ENCODE data around the gene ANGPTL4. TPM values are rescaled to one million over a fixed set of nuclear protein-coding genes. Genes with fewer than 3 reads are reported as not detected.

The ANGPTL4 gene
- total and polyA plus RNA-seq, 2 donors (not counting 1 experiment from before 2014, with no cell fraction given): not detected

- no peak overlapping the region for H3K4me3 Mint-ChIP-seq
- H3K9me3 Mint-ChIP-seq (ENCODE audit: insufficient read depth): no peaks in the 10 kb centered on the region
- H3K4me1 Mint-ChIP-seq: peaks cover 26% of the 10 kb centered on the region
- Histone ChIP-seq H3K27ac (ENCODE audit: low read length in 2 of 2) (no peak overlapping the region), H2AFZ (ENCODE audit: insufficient read depth, low read depth, low read length, poor library complexity, severe bottlenecking) (no peak overlapping the region), H3K9me3 (ENCODE audit: control extremely low read depth in 1 of 3, control insufficient read depth in 2 of 3, insufficient read depth in 1 of 3, low read length in 2 of 3) (no peaks in the 10 kb centered on the region), H3K9ac (ENCODE audit: low read length) (no peak overlapping the region), H3K79me2 (ENCODE audit: control insufficient read depth, insufficient read depth, low read length) (peaks cover 69% of the 10 kb centered on the region), H3K27me3 (replicated peaks in 1 of 4; ENCODE audit: control extremely low read depth in 1 of 4, control insufficient read depth in 3 of 4, insufficient read depth in 4 of 4, low read length in 3 of 4) (no peaks in the 10 kb centered on the region), H3K36me3 (replicated peaks in 1 of 2; ENCODE audit: control extremely low read depth in 1 of 2, control insufficient read depth in 1 of 2, extremely low read depth in 1 of 2, insufficient read depth in 2 of 2, low read length in 1 of 2) (peaks cover 0 to 10% of the 10 kb centered on the region in 2 experiments), H4K20me1 (ENCODE audit: control insufficient read depth, insufficient read depth, low read length, poor library complexity, severe bottlenecking) (peaks cover 85% of the 10 kb centered on the region), H3K4me2 (replicated peaks; ENCODE audit: low read depth, low read length, poor library complexity, severe bottlenecking) (no peak overlapping the region), H3K4me3 (ENCODE audit: control extremely low read depth in 1 of 5, extremely low read depth in 1 of 5, insufficient read depth in 1 of 5, low read depth in 2 of 5, low read length in 4 of 5) (no peak overlapping the region), H3K4me1 (ENCODE audit: control insufficient read depth in 2 of 2, insufficient read depth in 2 of 2, low read length in 2 of 2) (peaks cover 1 to 5% of the 10 kb centered on the region in 2 donors)
- POLR2A ChIA-PET: no interaction called here
- peak; percentile 53 for DNase-seq
- CTCF ChIA-PET: interaction anchor here (0.9 kb wide), 1 partner anchor 43 kb away, joined by 4 read pairs; no protein-coding TSS in a partner anchor
- 68% methylated on average over 18 of the region's 22 CpGs for WGBS (ENCODE audit: insufficient coverage)
- TF ChIP-seq CTCF (IDR thresholded peaks at IDR 0.05) (peak; percentile 54), EZH2 (IDR thresholded peaks at IDR 0.05; ENCODE audit: borderline replicate concordance, insufficient read depth, low read depth, low read length, poor library complexity, severe bottlenecking) (no peak)
- intact Hi-C loops (cut with micrococcal nuclease): loop anchor here (5.0 kb wide), 1 partner anchor 129 kb away; no protein-coding TSS in a partner anchor
- H3K27ac Mint-ChIP-seq: peak overlapping the region; percentile 35
- no peaks in the 10 kb centered on the region for H3K27me3 Mint-ChIP-seq
- peak; percentile 83 for ATAC-seq (ENCODE audit: low read depth)
Observed at GRCh38 chr19:8396563-8397203, 32.7 kb downstream of the ANGPTL4 start.

GRCh38 chr19:8397271-8397670 lies 33.3 kb downstream of the ANGPTL4 start:
- POLR2A ChIA-PET: no interaction called here
- peaks cover 85% of the 10 kb centered on the region for H4K20me1 ChIP-seq (ENCODE audit: control insufficient read depth, insufficient read depth, low read length, poor library complexity, severe bottlenecking)
- CTCF ChIA-PET: interaction anchor here (0.9 kb wide), 1 partner anchor 43 kb away, joined by 4 read pairs; no protein-coding TSS in a partner anchor

More at GRCh38 chr19:8397271-8397670, 33.3 kb downstream of the ANGPTL4 start:
- no peak overlapping the region for H3K4me3 Mint-ChIP-seq
- no peak overlapping the region for H3K4me3 ChIP-seq (ENCODE audit: control extremely low read depth in 1 of 5, extremely low read depth in 1 of 5, insufficient read depth in 1 of 5, low read depth in 2 of 5, low read length in 4 of 5)
- H3K79me2 ChIP-seq (ENCODE audit: control insufficient read depth, insufficient read depth, low read length): peaks cover 63% of the 10 kb centered on the region
- H3K27me3 Mint-ChIP-seq: no peaks in the 10 kb centered on the region
- no peak overlapping the region for H2AFZ ChIP-seq (ENCODE audit: insufficient read depth, low read depth, low read length, poor library complexity, severe bottlenecking)
- no peaks in the 10 kb centered on the region for H3K9me3 ChIP-seq (ENCODE audit: control extremely low read depth in 1 of 3, control insufficient read depth in 2 of 3, insufficient read depth in 1 of 3, low read length in 2 of 3)
- H3K4me2 ChIP-seq (replicated peaks; ENCODE audit: low read depth, low read length, poor library complexity, severe bottlenecking): no peak overlapping the region
- peaks cover 20% of the 10 kb centered on the region for H3K4me1 Mint-ChIP-seq
- H3K9me3 Mint-ChIP-seq (ENCODE audit: insufficient read depth): no peaks in the 10 kb centered on the region
- TF ChIP-seq CTCF (IDR thresholded peaks at IDR 0.05) (no peak), EZH2 (IDR thresholded peaks at IDR 0.05; ENCODE audit: borderline replicate concordance, insufficient read depth, low read depth, low read length, poor library complexity, severe bottlenecking) (no peak)
- 92% methylated on average over 7 of the region's 7 CpGs for WGBS (ENCODE audit: insufficient coverage)
- ATAC-seq (ENCODE audit: low read depth) (no peak), DNase-seq (no peak)
- no peak overlapping the region for H3K9ac ChIP-seq (ENCODE audit: low read length)
- H3K27ac ChIP-seq (ENCODE audit: low read length in 2 of 2): no peak overlapping the region
- intact Hi-C loops (cut with micrococcal nuclease): loop anchor here (5.0 kb wide), 1 partner anchor 130 kb away; no protein-coding TSS in a partner anchor
- peak overlapping the region; percentile 59 for H3K27ac Mint-ChIP-seq
- no peaks in the 10 kb centered on the region for H3K4me1 ChIP-seq (ENCODE audit: control insufficient read depth in 2 of 2, insufficient read depth in 2 of 2, low read length in 2 of 2)
- no peaks in the 10 kb centered on the region for H3K27me3 ChIP-seq (replicated peaks in 1 of 4; ENCODE audit: control extremely low read depth in 1 of 4, control insufficient read depth in 3 of 4, insufficient read depth in 4 of 4, low read length in 3 of 4)
- H3K36me3 ChIP-seq (replicated peaks in 1 of 2; ENCODE audit: control extremely low read depth in 1 of 2, control insufficient read depth in 1 of 2, extremely low read depth in 1 of 2, insufficient read depth in 2 of 2, low read length in 1 of 2): peaks cover 0 to 16% of the 10 kb centered on the region in 2 experiments

All from B cell (primary cell).